HL-60 (cell line): Measurements from ENCODE around the gene FYN.

ENCODE experiments used
- GABPA ChIP-seq: IDR thresholded peaks from 2 replicates; pipeline ENCODE4 v1.6.1; 2012; ENCODE audit warnings: low read depth
- TF ChIP-seq, protein P1 (sequence below): IDR thresholded peaks from one replicate; pipeline ENCODE4 v1.5.1; 2011; ENCODE audit warnings: low read length, control low read depth, inconsistent platforms; ENCODE audit not compliant: insufficient read depth
- TF ChIP-seq, protein P2 (sequence below): IDR thresholded peaks from 2 replicates; pipeline ENCODE4 v1.6.1; 2012; ENCODE audit warnings: low read depth; ENCODE audit not compliant: insufficient replicate concordance

DNA sequence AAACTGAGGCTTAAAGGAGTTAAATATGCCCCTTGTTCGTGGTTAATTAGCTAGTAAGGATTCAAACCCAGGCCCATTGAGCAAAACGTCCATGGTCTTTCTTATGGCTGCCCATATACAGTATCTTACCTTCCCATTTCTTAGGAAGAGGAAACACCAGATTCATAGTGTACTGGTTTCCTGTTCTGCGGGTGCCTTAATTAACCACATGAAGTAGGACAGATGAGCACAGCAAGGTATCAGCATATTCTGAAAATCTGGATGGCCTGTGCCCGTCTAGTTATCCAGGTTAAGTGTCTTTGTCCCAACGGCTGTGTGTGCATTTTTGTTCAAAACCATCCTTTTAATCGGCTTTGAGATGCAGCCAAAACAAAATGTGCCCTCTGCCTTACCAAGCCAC lies 174.1 kb downstream of the FYN start:
- TF ChIP-seq, protein P1, sequence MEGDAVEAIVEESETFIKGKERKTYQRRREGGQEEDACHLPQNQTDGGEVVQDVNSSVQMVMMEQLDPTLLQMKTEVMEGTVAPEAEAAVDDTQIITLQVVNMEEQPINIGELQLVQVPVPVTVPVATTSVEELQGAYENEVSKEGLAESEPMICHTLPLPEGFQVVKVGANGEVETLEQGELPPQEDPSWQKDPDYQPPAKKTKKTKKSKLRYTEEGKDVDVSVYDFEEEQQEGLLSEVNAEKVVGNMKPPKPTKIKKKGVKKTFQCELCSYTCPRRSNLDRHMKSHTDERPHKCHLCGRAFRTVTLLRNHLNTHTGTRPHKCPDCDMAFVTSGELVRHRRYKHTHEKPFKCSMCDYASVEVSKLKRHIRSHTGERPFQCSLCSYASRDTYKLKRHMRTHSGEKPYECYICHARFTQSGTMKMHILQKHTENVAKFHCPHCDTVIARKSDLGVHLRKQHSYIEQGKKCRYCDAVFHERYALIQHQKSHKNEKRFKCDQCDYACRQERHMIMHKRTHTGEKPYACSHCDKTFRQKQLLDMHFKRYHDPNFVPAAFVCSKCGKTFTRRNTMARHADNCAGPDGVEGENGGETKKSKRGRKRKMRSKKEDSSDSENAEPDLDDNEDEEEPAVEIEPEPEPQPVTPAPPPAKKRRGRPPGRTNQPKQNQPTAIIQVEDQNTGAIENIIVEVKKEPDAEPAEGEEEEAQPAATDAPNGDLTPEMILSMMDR = no peak
- TF ChIP-seq GABPA = no peak
- TF ChIP-seq, protein P2, sequence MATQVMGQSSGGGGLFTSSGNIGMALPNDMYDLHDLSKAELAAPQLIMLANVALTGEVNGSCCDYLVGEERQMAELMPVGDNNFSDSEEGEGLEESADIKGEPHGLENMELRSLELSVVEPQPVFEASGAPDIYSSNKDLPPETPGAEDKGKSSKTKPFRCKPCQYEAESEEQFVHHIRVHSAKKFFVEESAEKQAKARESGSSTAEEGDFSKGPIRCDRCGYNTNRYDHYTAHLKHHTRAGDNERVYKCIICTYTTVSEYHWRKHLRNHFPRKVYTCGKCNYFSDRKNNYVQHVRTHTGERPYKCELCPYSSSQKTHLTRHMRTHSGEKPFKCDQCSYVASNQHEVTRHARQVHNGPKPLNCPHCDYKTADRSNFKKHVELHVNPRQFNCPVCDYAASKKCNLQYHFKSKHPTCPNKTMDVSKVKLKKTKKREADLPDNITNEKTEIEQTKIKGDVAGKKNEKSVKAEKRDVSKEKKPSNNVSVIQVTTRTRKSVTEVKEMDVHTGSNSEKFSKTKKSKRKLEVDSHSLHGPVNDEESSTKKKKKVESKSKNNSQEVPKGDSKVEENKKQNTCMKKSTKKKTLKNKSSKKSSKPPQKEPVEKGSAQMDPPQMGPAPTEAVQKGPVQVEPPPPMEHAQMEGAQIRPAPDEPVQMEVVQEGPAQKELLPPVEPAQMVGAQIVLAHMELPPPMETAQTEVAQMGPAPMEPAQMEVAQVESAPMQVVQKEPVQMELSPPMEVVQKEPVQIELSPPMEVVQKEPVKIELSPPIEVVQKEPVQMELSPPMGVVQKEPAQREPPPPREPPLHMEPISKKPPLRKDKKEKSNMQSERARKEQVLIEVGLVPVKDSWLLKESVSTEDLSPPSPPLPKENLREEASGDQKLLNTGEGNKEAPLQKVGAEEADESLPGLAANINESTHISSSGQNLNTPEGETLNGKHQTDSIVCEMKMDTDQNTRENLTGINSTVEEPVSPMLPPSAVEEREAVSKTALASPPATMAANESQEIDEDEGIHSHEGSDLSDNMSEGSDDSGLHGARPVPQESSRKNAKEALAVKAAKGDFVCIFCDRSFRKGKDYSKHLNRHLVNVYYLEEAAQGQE = no peak
